GM23248 (cell line): ENCODE results near the gene DSG2.
"Not testable (repeated sequence)": the region's sequence is repeated elsewhere in the genome, so short reads cannot be mapped to it uniquely, and the experiment has no call there.

ENCODE experiments used
- EZH2 ChIP-seq: fragments of 200-600 bp; sonication (generic); IDR thresholded peaks from 2 replicates; pipeline ENCODE4 v1.6.1; 2018; ENCODE audit warnings: antibody characterized with exemption, mild to moderate bottlenecking; ENCODE audit not compliant: insufficient read depth, poor library complexity, severe bottlenecking
- EZH2phosphoT487 ChIP-seq: fragments of 200-600 bp; sonication (generic); IDR thresholded peaks from 2 replicates; pipeline ENCODE4 v1.6.1; 2018; ENCODE audit warnings: antibody characterized with exemption, moderate library complexity, mild to moderate bottlenecking, low read depth; ENCODE audit not compliant: insufficient read depth

- not testable (repeated sequence) for TF ChIP-seq EZH2phosphoT487, EZH2
Measured at GRCh38 chr18:31507124-31507523, 9.1 kb downstream of the DSG2 start.
